GM18520 (cell line): ENCODE results near the gene ZEB1.
A peak's percentile ranks its signal among the peaks of the same experiment; 100 is the strongest.

Experiments
- ATAC-seq: cut with Tn5 transposase; IDR thresholded peaks from one replicate; pipeline ENCODE4 v1.9.1; 2021; ENCODE audit not compliant: unreplicated experiment

Gene ZEB1

DNA sequence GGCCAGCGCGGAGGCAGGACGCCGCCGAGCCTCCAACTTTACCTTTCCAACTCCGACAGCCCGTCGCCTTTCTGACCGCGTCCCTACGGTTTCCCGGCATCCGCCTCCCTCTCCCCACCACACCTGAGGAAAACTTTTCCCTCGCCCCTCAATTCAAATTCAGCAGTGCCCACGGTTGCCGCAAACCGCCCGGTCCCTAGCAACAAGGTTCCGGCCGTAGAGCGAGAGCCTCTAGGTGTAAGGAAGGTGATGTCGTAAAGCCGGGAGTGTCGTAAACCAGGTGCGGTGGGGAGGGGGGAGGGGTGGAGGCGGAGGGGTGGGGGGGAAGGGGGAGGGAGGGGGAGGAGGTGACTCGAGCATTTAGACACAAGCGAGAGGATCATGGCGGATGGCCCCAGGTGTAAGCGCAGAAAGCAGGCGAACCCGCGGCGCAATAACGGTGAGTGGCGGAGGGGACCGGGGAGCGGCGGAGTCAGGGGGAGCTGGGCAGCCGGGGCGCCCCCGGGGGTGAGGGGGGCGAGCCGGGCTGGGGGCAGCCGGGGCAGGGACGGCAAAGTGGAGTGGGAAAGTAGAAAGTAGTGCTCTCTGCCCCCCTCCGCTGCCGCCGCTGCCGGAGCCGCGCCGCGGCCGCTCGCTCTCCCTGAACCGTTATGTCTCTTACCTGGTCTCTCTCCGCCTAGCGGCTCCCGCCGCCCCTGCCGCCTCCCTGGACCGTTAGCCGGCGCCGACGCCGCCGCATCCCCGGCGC lies at the start of gene ZEB1:
Gene ZEB1, plus strand, starts transcription at position 363 of the 748 bp plus-strand sequence. Its CDS starts 19 bp downstream, at position 382.
- ATAC-seq: peak; percentile 24

GRCh38 chr10:31270954-31271353 lies 48.1 kb upstream of the ZEB1 start:
- ATAC-seq: no peak

- ATAC-seq: no peak
These were observed 46.2 kb upstream of the ZEB1 start for GRCh38 chr10:31272841-31273240.

- ATAC-seq: no peak
These were observed 45.2 kb upstream of the ZEB1 start for GRCh38 chr10:31273789-31274188.

GRCh38 chr10:31274310-31274709 lies 44.7 kb upstream of the ZEB1 start:
- ATAC-seq: no peak

- no peak for ATAC-seq
These were observed 40.6 kb upstream of the ZEB1 start for GRCh38 chr10:31278279-31278941.

DNA sequence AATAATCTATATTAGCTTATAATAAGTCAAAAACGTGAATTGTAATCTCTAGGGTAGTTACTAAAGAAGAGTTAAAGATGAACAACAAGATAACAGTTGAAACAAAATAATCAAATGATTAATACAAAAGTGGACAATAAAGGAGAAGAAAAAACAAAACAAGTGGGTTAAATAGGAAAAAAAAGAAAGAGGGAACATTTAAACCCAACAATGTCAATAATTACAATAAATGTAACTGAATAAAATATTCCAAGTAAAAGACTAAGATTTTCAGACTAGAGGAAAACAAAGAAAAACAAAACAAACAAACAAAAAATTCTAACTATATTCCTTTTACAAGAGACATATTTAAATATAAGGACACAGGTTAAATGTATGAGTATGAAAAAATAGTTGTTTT lies 38.0 kb upstream of the ZEB1 start:
- no peak for ATAC-seq

GRCh38 chr10:31288001-31288400 lies 31.0 kb upstream of the ZEB1 start:
- ATAC-seq: no peak

DNA sequence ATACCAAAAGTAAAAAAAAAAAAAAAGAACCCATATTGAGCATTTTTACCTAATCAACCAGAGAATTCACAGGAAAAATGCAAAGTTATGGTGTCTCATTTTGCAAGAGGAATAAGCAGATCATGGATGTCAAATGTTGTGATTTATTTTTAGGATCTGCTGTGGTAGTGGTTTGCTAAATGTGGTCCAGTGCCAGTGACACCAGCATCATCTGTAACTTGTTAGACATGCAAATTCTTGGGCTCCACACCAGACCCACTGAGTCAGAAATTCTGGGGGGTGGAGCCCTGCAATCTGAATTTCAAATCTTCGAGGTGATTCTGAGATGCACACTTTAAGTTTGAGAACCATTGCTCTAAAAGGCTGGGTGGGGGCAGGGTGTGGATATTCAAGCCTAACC lies 30.1 kb upstream of the ZEB1 start:
- no peak for ATAC-seq

GRCh38 chr10:31290386-31290785 lies 28.6 kb upstream of the ZEB1 start:
- no peak for ATAC-seq

DNA sequence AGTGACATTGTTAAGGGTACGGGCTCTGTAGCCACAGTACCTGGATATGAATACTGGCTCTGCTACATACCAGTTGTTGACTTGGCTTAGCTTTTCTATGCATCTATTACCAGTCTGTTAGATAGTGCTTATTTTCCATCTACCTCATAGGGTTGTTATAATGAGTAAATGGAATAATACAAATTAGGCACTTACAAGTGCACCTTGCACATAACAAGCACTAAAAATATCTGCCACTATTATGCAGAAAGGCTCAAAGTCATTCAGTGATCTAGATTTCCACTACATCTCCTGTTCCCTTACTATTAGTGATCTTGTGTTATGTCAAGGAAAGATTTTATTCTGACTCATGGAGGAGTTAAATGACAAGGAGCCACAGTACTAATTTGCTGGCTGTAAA lies 27.9 kb upstream of the ZEB1 start:
- ATAC-seq: no peak

- ATAC-seq: no peak
These were observed 24.5 kb upstream of the ZEB1 start for GRCh38 chr10:31294558-31294957.

- no peak for ATAC-seq
These were observed 22.3 kb upstream of the ZEB1 start for GRCh38 chr10:31296754-31297153.

DNA sequence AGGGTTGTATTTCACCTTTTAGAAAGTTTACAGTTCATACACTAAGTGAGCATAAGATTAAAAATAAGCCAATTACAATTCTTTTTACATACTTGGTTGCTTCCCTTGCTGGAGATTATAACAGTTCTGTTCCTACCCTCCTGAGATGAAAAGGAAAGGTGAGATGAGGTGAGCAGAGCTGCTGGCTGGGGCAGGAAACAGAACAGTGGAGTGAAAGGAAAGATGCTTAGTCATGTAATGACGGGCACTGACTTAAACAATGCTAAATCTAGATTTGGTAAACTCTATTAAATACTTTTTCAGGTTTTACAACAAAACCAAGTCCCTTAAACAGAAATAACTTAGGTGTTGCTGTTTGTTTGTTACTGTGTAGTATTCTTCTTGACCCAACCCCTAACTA lies 19.9 kb upstream of the ZEB1 start:
- no peak for ATAC-seq

GRCh38 chr10:31303212-31303611 lies 15.8 kb upstream of the ZEB1 start:
- ATAC-seq: no peak

GRCh38 chr10:31304291-31304970 lies 14.6 kb upstream of the ZEB1 start:
- ATAC-seq: no peak

- no peak for ATAC-seq
These were observed 5.6 kb upstream of the ZEB1 start for GRCh38 chr10:31313396-31313795.

GRCh38 chr10:31314256-31315150 lies 4.5 kb upstream of the ZEB1 start:
- ATAC-seq: no peak

DNA sequence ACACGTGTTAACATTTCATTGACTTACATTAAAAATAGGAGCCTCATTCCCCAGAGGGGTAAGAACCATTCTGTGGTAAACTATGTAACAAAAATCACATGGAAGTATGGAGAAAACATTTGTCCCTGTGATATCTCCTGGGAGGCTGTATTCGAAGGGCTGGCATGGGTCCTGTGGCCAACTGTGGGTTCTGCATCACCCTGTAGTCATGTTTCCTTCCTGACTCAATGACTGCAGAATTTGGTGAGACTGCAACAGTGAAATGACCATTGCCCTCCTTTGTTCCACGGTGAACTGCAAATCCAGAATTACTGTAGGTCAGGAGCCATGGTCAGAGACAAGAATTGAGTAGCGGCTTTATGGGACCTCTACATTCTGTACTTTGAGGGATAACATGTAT lies 3.6 kb upstream of the ZEB1 start:
- ATAC-seq: no peak

GRCh38 chr10:31317171-31317570 lies 1.8 kb upstream of the ZEB1 start:
- ATAC-seq: no peak
